Measurements from ENCODE around the gene ITGAE. TPM values are rescaled to one million over a fixed set of nuclear protein-coding genes. Genes with fewer than 3 reads are reported as not detected.

ITGAE gene
- total and polyA plus RNA-seq, 2 donors, result 14.0 to 34.6 TPM

DNA sequence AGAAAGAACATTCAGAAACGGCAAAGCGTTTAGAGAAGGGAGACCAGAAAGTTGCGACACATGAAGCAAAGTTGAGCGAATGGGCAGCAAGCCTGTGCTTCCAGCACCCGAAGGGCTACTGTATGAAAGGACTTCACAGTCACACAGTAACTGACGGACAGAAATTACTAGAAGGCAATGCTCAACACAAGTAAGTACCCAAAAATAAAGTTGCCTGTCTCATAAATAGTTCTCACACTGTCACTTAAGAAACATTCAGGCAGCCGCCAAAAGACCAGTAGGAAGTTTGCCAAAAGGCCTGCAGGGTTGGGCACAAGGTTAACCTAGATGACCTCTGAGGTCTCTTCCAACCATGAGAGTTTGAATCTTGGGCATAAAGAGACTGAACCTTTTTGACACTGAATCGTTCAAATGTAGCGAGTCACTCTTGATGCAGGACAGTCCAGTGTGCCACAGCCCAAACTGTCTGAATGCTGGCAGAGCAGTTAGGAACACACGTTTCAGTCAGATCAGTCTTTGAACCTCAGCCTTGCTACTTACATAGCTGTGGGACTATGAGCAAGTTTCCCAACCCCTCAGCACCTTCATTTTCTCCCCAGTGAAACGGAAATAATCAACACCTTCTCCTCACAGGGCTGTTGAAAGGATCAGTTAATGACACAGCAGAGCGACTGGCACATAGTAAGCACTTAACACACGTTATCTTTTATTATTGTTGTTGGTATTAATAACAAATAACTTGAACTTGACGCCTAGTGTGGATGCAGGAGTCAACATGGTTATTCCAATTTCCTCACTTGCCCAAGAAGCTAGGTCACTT lies 34.6 kb upstream of the ITGAE start:
- no peak for DNase-seq (ENCODE audit: extremely low spot score)
- WGBS, result 87% methylated on average over 14 of the region's 14 CpGs
- Histone ChIP-seq H3K36me3 (ENCODE audit: insufficient read depth) (no peaks in the 10 kb centered on the region), H3K27ac (ENCODE audit: low read depth) (no peak overlapping the region), H3K4me1 (ENCODE audit: insufficient read depth) (no peaks in the 10 kb centered on the region), H3K4me3 (ENCODE audit: low read depth, low read length) (no peak overlapping the region)

GRCh38 chr17:3834811-3835210 lies 33.8 kb upstream of the ITGAE start:
- Histone ChIP-seq H3K27ac (ENCODE audit: low read depth) (no peak overlapping the region), H3K4me3 (ENCODE audit: low read depth, low read length) (no peak overlapping the region), H3K36me3 (ENCODE audit: insufficient read depth) (no peaks in the 10 kb centered on the region), H3K4me1 (ENCODE audit: insufficient read depth) (no peaks in the 10 kb centered on the region)
- WGBS, result 92% methylated on average over 4 of the region's 4 CpGs
- DNase-seq (ENCODE audit: extremely low spot score), result no peak

GRCh38 chr17:3828852-3829232 lies 27.9 kb upstream of the ITGAE start:
- Histone ChIP-seq H3K4me3 (ENCODE audit: low read depth, low read length) (no peak overlapping the region), H3K36me3 (ENCODE audit: insufficient read depth) (no peaks in the 10 kb centered on the region), H3K4me1 (ENCODE audit: insufficient read depth) (no peaks in the 10 kb centered on the region), H3K27ac (ENCODE audit: low read depth) (no peak overlapping the region)
- 90% methylated on average over 7 of the region's 7 CpGs for WGBS
- no peak for DNase-seq (ENCODE audit: extremely low spot score)

- Histone ChIP-seq H3K4me1 (ENCODE audit: insufficient read depth) (no peaks in the 10 kb centered on the region), H3K4me3 (ENCODE audit: low read depth, low read length) (no peak overlapping the region), H3K27ac (ENCODE audit: low read depth) (no peak overlapping the region), H3K36me3 (ENCODE audit: insufficient read depth) (no peaks in the 10 kb centered on the region)
- DNase-seq (ENCODE audit: extremely low spot score), result no peak
- 33% methylated on average over 7 of the region's 7 CpGs for WGBS
Observed at GRCh38 chr17:3828151-3828851, 27.3 kb upstream of the ITGAE start.

DNA sequence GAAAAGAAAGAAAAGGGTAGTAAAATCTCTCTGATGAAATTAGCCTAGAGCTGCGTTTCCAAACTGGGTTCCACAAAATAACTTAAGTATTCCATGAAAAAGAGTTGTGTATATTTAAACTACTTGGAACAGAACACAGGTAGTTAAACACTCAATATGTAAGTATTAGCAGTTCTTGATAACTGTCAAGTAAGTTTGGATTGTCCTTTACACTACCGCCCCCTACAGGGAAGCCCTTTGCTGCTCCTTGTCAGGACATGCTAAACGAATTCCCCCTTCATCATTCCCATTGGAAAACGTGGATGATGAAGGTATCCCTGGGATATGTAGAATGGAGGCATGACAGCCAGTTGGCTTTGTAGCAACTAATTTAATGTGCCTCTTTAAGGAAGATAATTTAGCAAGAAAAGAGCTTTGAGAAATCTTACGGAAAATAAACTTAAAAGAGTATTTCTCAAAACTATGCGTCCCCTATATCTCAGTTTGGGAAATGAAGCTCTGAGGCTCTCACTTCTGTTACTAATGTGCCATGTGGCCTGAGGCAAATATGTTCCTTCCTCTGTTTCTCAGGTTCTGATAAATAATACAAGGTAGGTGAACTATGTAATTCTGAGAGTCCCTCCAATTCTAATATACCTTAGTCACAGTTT lies 26.3 kb upstream of the ITGAE start:
- H3K27ac ChIP-seq (ENCODE audit: low read depth), result no peak overlapping the region
- H3K4me3 ChIP-seq (ENCODE audit: low read depth, low read length), result no peak overlapping the region
- H3K4me1 ChIP-seq (ENCODE audit: insufficient read depth), result no peaks in the 10 kb centered on the region
- WGBS, result 70% methylated on average over 6 of the region's 6 CpGs
- H3K36me3 ChIP-seq (ENCODE audit: insufficient read depth), result no peaks in the 10 kb centered on the region
- no peak for DNase-seq (ENCODE audit: extremely low spot score)

DNA sequence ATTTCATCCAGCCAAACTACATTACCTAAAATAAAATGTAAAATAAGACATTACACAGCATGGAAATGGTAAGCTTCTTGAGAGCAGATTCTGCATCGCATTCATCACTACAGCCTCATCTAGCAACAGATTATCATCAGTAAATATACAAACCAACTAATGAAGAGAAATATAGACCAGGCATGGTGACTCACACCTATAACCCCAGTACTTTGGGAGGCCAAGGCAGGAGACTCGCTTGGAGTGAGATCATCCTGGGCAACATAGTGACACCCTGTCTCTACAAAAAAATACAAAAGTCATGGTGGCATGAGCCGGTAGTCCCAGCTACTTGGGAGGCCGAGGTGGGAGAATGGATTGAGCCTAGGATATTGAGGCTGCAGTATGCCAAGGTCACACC lies 25.2 kb upstream of the ITGAE start:
- no peak for DNase-seq (ENCODE audit: extremely low spot score)
- Histone ChIP-seq H3K36me3 (ENCODE audit: insufficient read depth) (no peaks in the 10 kb centered on the region), H3K4me3 (ENCODE audit: low read depth, low read length) (no peak overlapping the region), H3K4me1 (ENCODE audit: insufficient read depth) (no peaks in the 10 kb centered on the region), H3K27ac (ENCODE audit: low read depth) (no peak overlapping the region)
- 94% methylated on average over 4 of the region's 4 CpGs for WGBS

DNA sequence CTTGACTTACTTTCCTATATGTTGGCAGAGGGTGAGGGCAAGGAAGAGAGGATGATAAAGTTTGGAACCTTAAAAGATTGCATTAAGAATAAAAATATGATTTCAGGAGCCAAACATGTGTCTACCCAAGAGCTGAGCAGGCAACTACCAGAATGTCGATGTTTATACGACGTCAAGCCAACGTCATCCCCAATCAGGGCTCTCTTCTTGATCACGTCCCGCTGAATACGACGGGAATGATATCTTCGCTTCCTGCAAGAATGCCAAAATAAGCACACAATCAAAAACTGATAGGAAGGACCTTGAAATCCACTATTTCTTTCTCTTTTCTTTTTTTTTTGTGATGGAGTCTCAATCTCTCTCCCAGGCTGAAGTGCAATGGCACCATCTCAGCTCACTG lies 20.1 kb upstream of the ITGAE start:
- Histone ChIP-seq H3K27ac (ENCODE audit: low read depth) (no peak overlapping the region), H3K4me3 (ENCODE audit: low read depth, low read length) (no peak overlapping the region), H3K36me3 (ENCODE audit: insufficient read depth) (no peaks in the 10 kb centered on the region), H3K4me1 (ENCODE audit: insufficient read depth) (no peaks in the 10 kb centered on the region)
- DNase-seq (ENCODE audit: extremely low spot score), result no peak
- 96% methylated on average over 9 of the region's 9 CpGs for WGBS

DNA sequence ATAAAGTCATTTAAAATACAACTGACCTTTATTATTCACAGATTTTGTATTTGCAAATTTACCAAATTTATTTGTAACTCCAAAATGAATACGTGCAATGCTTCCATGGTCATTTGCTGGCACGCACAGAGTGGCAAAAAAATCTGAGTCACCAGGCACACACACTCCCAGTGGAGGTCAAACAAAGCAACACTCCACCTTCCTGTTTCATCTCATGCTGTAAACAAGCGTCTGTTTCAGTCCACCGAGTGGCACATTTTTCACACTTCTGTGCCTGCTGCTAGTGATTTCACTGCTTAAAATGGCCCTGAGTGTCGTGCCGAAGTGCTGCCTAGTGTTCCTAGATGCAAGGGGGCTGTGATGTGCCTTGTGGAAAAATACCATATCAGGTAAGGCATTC lies 17.8 kb upstream of the ITGAE start:
- WGBS, result 88% methylated on average over 6 of the region's 6 CpGs
- H3K4me3 ChIP-seq (ENCODE audit: low read depth, low read length), result no peak overlapping the region
- DNase-seq (ENCODE audit: extremely low spot score), result no peak
- H3K4me1 ChIP-seq (ENCODE audit: insufficient read depth), result no peaks in the 10 kb centered on the region
- no peaks in the 10 kb centered on the region for H3K36me3 ChIP-seq (ENCODE audit: insufficient read depth)
- no peak overlapping the region for H3K27ac ChIP-seq (ENCODE audit: low read depth)

- Histone ChIP-seq H3K36me3 (ENCODE audit: insufficient read depth) (no peaks in the 10 kb centered on the region), H3K4me1 (ENCODE audit: insufficient read depth) (no peaks in the 10 kb centered on the region), H3K4me3 (ENCODE audit: low read depth, low read length) (no peak overlapping the region), H3K27ac (ENCODE audit: low read depth) (no peak overlapping the region)
- no peak for DNase-seq (ENCODE audit: extremely low spot score)
- WGBS, result 95% methylated on average over 12 of the region's 12 CpGs
Observed at GRCh38 chr17:3817851-3818605, 17.0 kb upstream of the ITGAE start.

DNA sequence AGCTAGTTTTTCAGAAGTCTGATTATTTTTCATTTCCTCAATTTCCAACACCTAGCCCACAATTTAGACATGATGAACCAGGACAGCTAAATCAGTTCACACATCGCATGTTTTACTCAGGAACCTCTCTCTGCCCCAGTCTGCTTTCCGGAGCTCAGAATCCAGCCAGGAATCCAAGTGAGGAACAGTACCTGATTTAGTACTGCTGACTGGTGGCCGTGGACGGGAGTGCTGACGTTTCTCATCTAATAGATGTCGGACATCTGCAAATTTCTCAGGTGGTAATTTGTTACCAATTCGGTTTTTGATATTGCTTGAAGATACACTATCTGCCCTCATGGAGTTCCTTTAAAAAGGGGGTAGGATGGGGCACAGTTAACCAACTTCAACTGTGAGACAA lies 14.9 kb upstream of the ITGAE start:
- no peaks in the 10 kb centered on the region for H3K36me3 ChIP-seq (ENCODE audit: insufficient read depth)
- no peak for DNase-seq (ENCODE audit: extremely low spot score)
- no peak overlapping the region for H3K4me3 ChIP-seq (ENCODE audit: low read depth, low read length)
- 88% methylated on average over 7 of the region's 7 CpGs for WGBS
- no peak overlapping the region for H3K27ac ChIP-seq (ENCODE audit: low read depth)
- H3K4me1 ChIP-seq (ENCODE audit: insufficient read depth), result no peaks in the 10 kb centered on the region

- DNase-seq (ENCODE audit: extremely low spot score), result no peak
- no peaks in the 10 kb centered on the region for H3K36me3 ChIP-seq (ENCODE audit: insufficient read depth)
- 91% methylated on average over 6 of the region's 6 CpGs for WGBS
Observed at GRCh38 chr17:3815122-3815521, 14.1 kb upstream of the ITGAE start.

GRCh38 chr17:3814361-3814760 lies 13.4 kb upstream of the ITGAE start:
- DNase-seq (ENCODE audit: extremely low spot score), result no peak
- no peaks in the 10 kb centered on the region for H3K36me3 ChIP-seq (ENCODE audit: insufficient read depth)
- no peak overlapping the region for H3K4me3 ChIP-seq (ENCODE audit: low read depth, low read length)
- 93% methylated on average over 13 of the region's 13 CpGs for WGBS
- no peaks in the 10 kb centered on the region for H3K4me1 ChIP-seq (ENCODE audit: insufficient read depth)
- no peak overlapping the region for H3K27ac ChIP-seq (ENCODE audit: low read depth)

More at GRCh38 chr17:3815122-3815521, 14.1 kb upstream of the ITGAE start:
- Histone ChIP-seq H3K27ac (ENCODE audit: low read depth) (no peak overlapping the region), H3K4me1 (ENCODE audit: insufficient read depth) (no peaks in the 10 kb centered on the region), H3K4me3 (ENCODE audit: low read depth, low read length) (no peak overlapping the region)

GRCh38 chr17:3813171-3813570 lies 12.2 kb upstream of the ITGAE start:
- H3K4me1 ChIP-seq (ENCODE audit: insufficient read depth), result no peaks in the 10 kb centered on the region
- H3K27ac ChIP-seq (ENCODE audit: low read depth), result no peak overlapping the region
- H3K36me3 ChIP-seq (ENCODE audit: insufficient read depth), result no peaks in the 10 kb centered on the region
- DNase-seq (ENCODE audit: extremely low spot score), result no peak
- WGBS, result 93% methylated on average over 15 of the region's 15 CpGs
- H3K4me3 ChIP-seq (ENCODE audit: low read depth, low read length), result no peak overlapping the region
